Measurements from ENCODE around the gene DRC3.

Gene DRC3

GRCh38 chr17:17942846-17943245, 29.8 kb upstream of the DRC3 start:
- H3K27ac ChIP-seq (ENCODE audit: low read length) = no peak overlapping the region
- no peaks in the 10 kb centered on the region for H3K36me3 ChIP-seq (ENCODE audit: control insufficient read depth in 2 of 2, insufficient read depth in 2 of 2, low read length in 2 of 2)
- H3K9me3 ChIP-seq (ENCODE audit: control insufficient read depth in 2 of 2, low read length in 2 of 2) = no peaks in the 10 kb centered on the region
- no peak overlapping the region for H3K9ac ChIP-seq (ENCODE audit: low read length in 2 of 2)
- H3K4me3 ChIP-seq (ENCODE audit: low read length in 2 of 2) = no peak overlapping the region
- no peaks in the 10 kb centered on the region for H3K27me3 ChIP-seq (ENCODE audit: control insufficient read depth in 1 of 2, insufficient read depth in 2 of 2, low read length in 2 of 2)
- peaks cover 38% of the 10 kb centered on the region for H3K4me1 ChIP-seq (ENCODE audit: control insufficient read depth, insufficient read depth, low read length)

DNA sequence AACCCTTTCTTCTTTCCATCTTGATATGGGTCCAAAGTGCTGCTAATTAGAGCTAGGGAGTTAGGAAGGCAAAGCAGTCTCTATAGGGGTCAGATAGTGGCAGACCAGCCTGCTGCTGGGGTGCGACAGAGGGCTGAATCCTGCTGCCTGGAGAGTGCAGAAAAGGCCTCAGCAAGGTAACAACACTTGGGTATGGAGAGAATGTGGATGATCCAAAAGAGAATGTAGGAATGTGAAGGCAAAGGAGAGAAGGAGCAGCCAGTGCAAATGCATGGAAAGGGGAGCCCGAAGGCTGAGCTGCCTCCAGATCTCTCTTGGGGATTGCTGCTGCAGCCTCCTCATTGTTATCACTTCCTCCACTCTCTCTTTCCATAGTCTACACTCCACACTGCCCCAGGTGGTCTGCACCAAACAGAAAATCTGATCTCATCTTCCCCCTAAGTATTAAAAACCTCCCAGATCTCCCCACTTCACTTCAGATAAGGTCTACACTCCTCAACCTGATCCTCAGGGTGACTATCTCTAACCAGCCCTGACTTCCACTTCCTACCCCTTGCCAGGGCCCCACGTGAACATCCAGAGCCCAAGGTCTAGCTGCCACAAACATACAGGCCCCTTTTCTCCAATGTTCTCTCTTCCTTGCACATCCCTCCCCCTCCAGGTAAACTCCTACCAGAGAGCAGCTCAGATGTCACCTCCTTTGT, 29.2 kb upstream of the DRC3 start:
- Histone ChIP-seq H3K4me1 (ENCODE audit: control insufficient read depth, insufficient read depth, low read length) (peaks cover 34% of the 10 kb centered on the region), H3K9me3 (ENCODE audit: control insufficient read depth in 2 of 2, low read length in 2 of 2) (no peaks in the 10 kb centered on the region), H3K27me3 (ENCODE audit: control insufficient read depth in 1 of 2, insufficient read depth in 2 of 2, low read length in 2 of 2) (no peaks in the 10 kb centered on the region), H3K36me3 (ENCODE audit: control insufficient read depth in 2 of 2, insufficient read depth in 2 of 2, low read length in 2 of 2) (no peaks in the 10 kb centered on the region), H3K27ac (ENCODE audit: low read length) (peak overlapping the region; percentile 31), H3K9ac (ENCODE audit: low read length in 2 of 2) (no peak overlapping the region), H3K4me3 (ENCODE audit: low read length in 2 of 2) (peak overlapping the region in 1 of 2 donors; percentile 15)

DNA sequence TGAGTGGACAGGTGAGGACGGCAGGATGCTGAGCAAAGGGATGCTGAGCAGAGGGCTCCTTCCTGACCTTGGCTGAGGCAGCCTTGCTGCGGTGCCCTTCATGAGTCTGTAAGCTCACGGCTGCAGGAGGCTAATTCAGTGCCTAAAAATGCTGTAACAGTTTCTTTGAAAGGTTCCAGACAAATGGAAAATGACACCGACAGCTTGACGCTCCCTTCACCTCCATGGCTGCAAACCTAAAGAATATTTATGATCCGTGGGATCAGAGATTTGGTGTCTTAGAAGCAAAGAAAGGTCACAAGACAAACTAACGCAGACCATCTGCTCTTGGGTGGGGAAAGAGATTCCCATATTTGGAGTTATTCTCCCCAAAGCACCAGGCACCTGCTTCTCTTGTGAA, 28.4 kb upstream of the DRC3 start:
- Histone ChIP-seq H3K27ac (ENCODE audit: low read length) (peak overlapping the region; percentile 31), H3K27me3 (ENCODE audit: control insufficient read depth in 1 of 2, insufficient read depth in 2 of 2, low read length in 2 of 2) (no peaks in the 10 kb centered on the region), H3K4me3 (ENCODE audit: low read length in 2 of 2) (no peak overlapping the region), H3K9ac (ENCODE audit: low read length in 2 of 2) (no peak overlapping the region), H3K9me3 (ENCODE audit: control insufficient read depth in 2 of 2, low read length in 2 of 2) (no peaks in the 10 kb centered on the region), H3K36me3 (ENCODE audit: control insufficient read depth in 2 of 2, insufficient read depth in 2 of 2, low read length in 2 of 2) (no peaks in the 10 kb centered on the region), H3K4me1 (ENCODE audit: control insufficient read depth, insufficient read depth, low read length) (peaks cover 34% of the 10 kb centered on the region)

GRCh38 chr17:17944743-17945142, 27.9 kb upstream of the DRC3 start:
- Histone ChIP-seq H3K36me3 (ENCODE audit: control insufficient read depth in 2 of 2, insufficient read depth in 2 of 2, low read length in 2 of 2) (no peaks in the 10 kb centered on the region), H3K27me3 (ENCODE audit: control insufficient read depth in 1 of 2, insufficient read depth in 2 of 2, low read length in 2 of 2) (no peaks in the 10 kb centered on the region), H3K4me1 (ENCODE audit: control insufficient read depth, insufficient read depth, low read length) (peaks cover 34% of the 10 kb centered on the region), H3K9ac (ENCODE audit: low read length in 2 of 2) (no peak overlapping the region), H3K4me3 (ENCODE audit: low read length in 2 of 2) (no peak overlapping the region), H3K27ac (ENCODE audit: low read length) (peak overlapping the region; percentile 31), H3K9me3 (ENCODE audit: control insufficient read depth in 2 of 2, low read length in 2 of 2) (no peaks in the 10 kb centered on the region)

DNA sequence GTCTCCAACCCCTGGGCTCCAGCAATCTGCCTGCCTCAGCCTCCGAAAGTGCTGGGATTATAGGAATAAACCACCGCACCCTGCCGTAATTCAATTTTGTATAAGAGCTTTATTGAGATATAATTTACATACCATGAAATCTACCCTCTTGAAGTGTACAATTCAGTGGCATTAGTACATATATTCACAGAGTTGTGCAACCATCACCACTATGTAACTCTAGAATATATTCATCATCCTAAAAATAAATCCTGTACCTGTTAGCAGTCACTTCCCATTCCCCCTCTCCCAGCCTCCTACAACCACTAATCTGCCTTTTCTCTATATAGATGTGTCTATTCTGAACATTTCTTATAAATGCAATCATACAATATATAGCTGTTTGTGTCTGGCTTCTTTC, 26.6 kb upstream of the DRC3 start:
- Histone ChIP-seq H3K27ac (ENCODE audit: low read length) (no peak overlapping the region), H3K9me3 (ENCODE audit: control insufficient read depth in 2 of 2, low read length in 2 of 2) (no peaks in the 10 kb centered on the region), H3K4me1 (ENCODE audit: control insufficient read depth, insufficient read depth, low read length) (peaks cover 23% of the 10 kb centered on the region), H3K27me3 (ENCODE audit: control insufficient read depth in 1 of 2, insufficient read depth in 2 of 2, low read length in 2 of 2) (no peaks in the 10 kb centered on the region), H3K9ac (ENCODE audit: low read length in 2 of 2) (no peak overlapping the region), H3K4me3 (ENCODE audit: low read length in 2 of 2) (no peak overlapping the region), H3K36me3 (ENCODE audit: control insufficient read depth in 2 of 2, insufficient read depth in 2 of 2, low read length in 2 of 2) (no peaks in the 10 kb centered on the region)

DNA sequence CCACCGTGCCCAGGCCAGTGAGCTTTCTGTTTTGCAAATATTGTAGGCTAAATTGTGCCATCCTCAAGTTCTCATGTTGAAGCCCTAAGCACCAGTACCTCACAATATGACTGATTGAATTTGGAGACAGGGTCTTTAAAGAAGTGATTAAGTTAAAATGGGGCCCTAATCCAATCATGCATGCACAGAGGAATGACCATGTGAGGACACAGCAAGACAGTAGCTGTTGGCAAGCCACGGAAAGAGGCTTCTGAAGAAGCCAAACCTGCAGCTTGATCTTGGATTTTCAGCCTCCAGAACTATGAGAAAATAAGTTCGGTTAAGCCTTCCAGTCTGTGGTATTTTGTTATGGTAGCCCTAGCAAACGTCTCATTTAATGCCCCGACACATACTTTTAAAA, 25.4 kb upstream of the DRC3 start:
- H3K36me3 ChIP-seq (ENCODE audit: control insufficient read depth in 2 of 2, insufficient read depth in 2 of 2, low read length in 2 of 2) = no peaks in the 10 kb centered on the region
- no peak overlapping the region for H3K9ac ChIP-seq (ENCODE audit: low read length in 2 of 2)
- H3K9me3 ChIP-seq (ENCODE audit: control insufficient read depth in 2 of 2, low read length in 2 of 2) = no peaks in the 10 kb centered on the region
- H3K4me3 ChIP-seq (ENCODE audit: low read length in 2 of 2) = no peak overlapping the region
- H3K27me3 ChIP-seq (ENCODE audit: control insufficient read depth in 1 of 2, insufficient read depth in 2 of 2, low read length in 2 of 2) = no peaks in the 10 kb centered on the region
- peaks cover 22% of the 10 kb centered on the region for H3K4me1 ChIP-seq (ENCODE audit: control insufficient read depth, insufficient read depth, low read length)
- H3K27ac ChIP-seq (ENCODE audit: low read length) = no peak overlapping the region

GRCh38 chr17:17947966-17948365, 24.7 kb upstream of the DRC3 start:
- H3K27ac ChIP-seq (ENCODE audit: low read length) = no peak overlapping the region
- no peaks in the 10 kb centered on the region for H3K27me3 ChIP-seq (ENCODE audit: control insufficient read depth in 1 of 2, insufficient read depth in 2 of 2, low read length in 2 of 2)
- peaks cover 22% of the 10 kb centered on the region for H3K4me1 ChIP-seq (ENCODE audit: control insufficient read depth, insufficient read depth, low read length)
- H3K36me3 ChIP-seq (ENCODE audit: control insufficient read depth in 2 of 2, insufficient read depth in 2 of 2, low read length in 2 of 2) = no peaks in the 10 kb centered on the region
- H3K9me3 ChIP-seq (ENCODE audit: control insufficient read depth in 2 of 2, low read length in 2 of 2) = no peaks in the 10 kb centered on the region
- no peak overlapping the region for H3K9ac ChIP-seq (ENCODE audit: low read length in 2 of 2)
- no peak overlapping the region for H3K4me3 ChIP-seq (ENCODE audit: low read length in 2 of 2)

DNA sequence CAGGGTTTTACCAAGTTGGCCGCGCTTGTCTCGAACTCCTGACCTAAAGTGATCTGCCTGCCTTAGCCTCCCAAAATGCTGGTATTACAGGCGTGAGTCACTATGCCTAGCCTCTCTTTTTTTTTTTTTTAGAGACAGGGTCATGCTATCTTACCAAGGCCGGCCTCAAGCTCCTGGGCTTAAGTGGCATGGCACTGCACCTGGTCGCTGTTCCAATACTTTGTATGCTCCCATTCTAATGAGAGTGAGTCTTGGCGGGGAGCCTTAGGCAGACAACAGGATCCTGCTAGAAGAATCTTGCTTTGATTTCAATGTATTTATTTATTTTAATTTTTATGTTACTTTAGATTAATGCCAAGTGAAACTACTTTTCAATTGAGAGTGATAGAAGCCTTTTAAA, 22.3 kb upstream of the DRC3 start:
- H3K9ac ChIP-seq (ENCODE audit: low read length in 2 of 2) = no peak overlapping the region
- no peak overlapping the region for H3K4me3 ChIP-seq (ENCODE audit: low read length in 2 of 2)
- no peaks in the 10 kb centered on the region for H3K9me3 ChIP-seq (ENCODE audit: control insufficient read depth in 2 of 2, low read length in 2 of 2)
- no peak overlapping the region for H3K27ac ChIP-seq (ENCODE audit: low read length)
- no peaks in the 10 kb centered on the region for H3K27me3 ChIP-seq (ENCODE audit: control insufficient read depth in 1 of 2, insufficient read depth in 2 of 2, low read length in 2 of 2)
- no peaks in the 10 kb centered on the region for H3K4me1 ChIP-seq (ENCODE audit: control insufficient read depth, insufficient read depth, low read length)
- peaks cover 0 to 4% of the 10 kb centered on the region in 2 donors for H3K36me3 ChIP-seq (ENCODE audit: control insufficient read depth in 2 of 2, insufficient read depth in 2 of 2, low read length in 2 of 2)

- H3K27me3 ChIP-seq (ENCODE audit: control insufficient read depth in 1 of 2, insufficient read depth in 2 of 2, low read length in 2 of 2) = no peaks in the 10 kb centered on the region
- H3K27ac ChIP-seq (ENCODE audit: low read length) = no peak overlapping the region
- no peaks in the 10 kb centered on the region for H3K9me3 ChIP-seq (ENCODE audit: control insufficient read depth in 2 of 2, low read length in 2 of 2)
- H3K4me3 ChIP-seq (ENCODE audit: low read length in 2 of 2) = no peak overlapping the region
- no peaks in the 10 kb centered on the region for H3K4me1 ChIP-seq (ENCODE audit: control insufficient read depth, insufficient read depth, low read length)
- H3K36me3 ChIP-seq (ENCODE audit: control insufficient read depth in 2 of 2, insufficient read depth in 2 of 2, low read length in 2 of 2) = peaks cover 0 to 7% of the 10 kb centered on the region in 2 donors
- H3K9ac ChIP-seq (ENCODE audit: low read length in 2 of 2) = no peak overlapping the region
Observed at GRCh38 chr17:17950806-17951205, 21.9 kb upstream of the DRC3 start.

GRCh38 chr17:17951524-17951923, 21.1 kb upstream of the DRC3 start:
- no peak overlapping the region for H3K27ac ChIP-seq (ENCODE audit: low read length)
- H3K9me3 ChIP-seq (ENCODE audit: control insufficient read depth in 2 of 2, low read length in 2 of 2) = no peaks in the 10 kb centered on the region
- no peaks in the 10 kb centered on the region for H3K27me3 ChIP-seq (ENCODE audit: control insufficient read depth in 1 of 2, insufficient read depth in 2 of 2, low read length in 2 of 2)
- H3K9ac ChIP-seq (ENCODE audit: low read length in 2 of 2) = no peak overlapping the region
- H3K36me3 ChIP-seq (ENCODE audit: control insufficient read depth in 2 of 2, insufficient read depth in 2 of 2, low read length in 2 of 2) = peaks cover 0 to 8% of the 10 kb centered on the region in 2 donors
- no peaks in the 10 kb centered on the region for H3K4me1 ChIP-seq (ENCODE audit: control insufficient read depth, insufficient read depth, low read length)
- no peak overlapping the region for H3K4me3 ChIP-seq (ENCODE audit: low read length in 2 of 2)

DNA sequence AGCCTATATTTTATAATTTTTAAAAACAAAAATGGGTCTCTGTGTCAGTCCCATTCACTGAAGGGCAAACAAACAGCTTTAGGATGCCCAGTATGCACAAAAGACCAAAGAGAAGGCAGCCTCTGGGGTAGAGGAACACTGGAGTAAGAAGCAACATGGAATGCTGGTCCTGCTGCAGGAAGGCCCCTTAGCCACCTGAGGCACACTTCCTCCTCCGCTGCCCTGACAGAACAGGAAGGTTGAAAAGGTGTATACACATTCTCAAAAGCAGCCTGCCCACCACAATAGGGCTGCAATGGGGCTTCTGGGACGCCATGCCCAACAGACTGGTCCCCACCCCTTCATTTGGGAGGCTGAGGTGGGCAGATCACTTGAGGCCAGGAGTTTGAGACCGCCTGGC, 20.0 kb upstream of the DRC3 start:
- no peak overlapping the region for H3K4me3 ChIP-seq (ENCODE audit: low read length in 2 of 2)
- peaks cover 0 to 8% of the 10 kb centered on the region in 2 donors for H3K36me3 ChIP-seq (ENCODE audit: control insufficient read depth in 2 of 2, insufficient read depth in 2 of 2, low read length in 2 of 2)
- no peak overlapping the region for H3K27ac ChIP-seq (ENCODE audit: low read length)
- no peak overlapping the region for H3K9ac ChIP-seq (ENCODE audit: low read length in 2 of 2)
- H3K9me3 ChIP-seq (ENCODE audit: control insufficient read depth in 2 of 2, low read length in 2 of 2) = no peaks in the 10 kb centered on the region
- H3K27me3 ChIP-seq (ENCODE audit: control insufficient read depth in 1 of 2, insufficient read depth in 2 of 2, low read length in 2 of 2) = no peaks in the 10 kb centered on the region
- peaks cover 3% of the 10 kb centered on the region for H3K4me1 ChIP-seq (ENCODE audit: control insufficient read depth, insufficient read depth, low read length)
